ENCODE data around the gene H3-3A. TPM values are rescaled to one million over a fixed set of nuclear protein-coding genes. Genes with fewer than 3 reads are reported as not detected.
A peak's percentile ranks its signal among the peaks of the same experiment; 100 is the strongest.

The H3-3A gene
- total and polyA plus RNA-seq, 2 experiments from 2014 or later = 913 to 2,407 TPM

DNA sequence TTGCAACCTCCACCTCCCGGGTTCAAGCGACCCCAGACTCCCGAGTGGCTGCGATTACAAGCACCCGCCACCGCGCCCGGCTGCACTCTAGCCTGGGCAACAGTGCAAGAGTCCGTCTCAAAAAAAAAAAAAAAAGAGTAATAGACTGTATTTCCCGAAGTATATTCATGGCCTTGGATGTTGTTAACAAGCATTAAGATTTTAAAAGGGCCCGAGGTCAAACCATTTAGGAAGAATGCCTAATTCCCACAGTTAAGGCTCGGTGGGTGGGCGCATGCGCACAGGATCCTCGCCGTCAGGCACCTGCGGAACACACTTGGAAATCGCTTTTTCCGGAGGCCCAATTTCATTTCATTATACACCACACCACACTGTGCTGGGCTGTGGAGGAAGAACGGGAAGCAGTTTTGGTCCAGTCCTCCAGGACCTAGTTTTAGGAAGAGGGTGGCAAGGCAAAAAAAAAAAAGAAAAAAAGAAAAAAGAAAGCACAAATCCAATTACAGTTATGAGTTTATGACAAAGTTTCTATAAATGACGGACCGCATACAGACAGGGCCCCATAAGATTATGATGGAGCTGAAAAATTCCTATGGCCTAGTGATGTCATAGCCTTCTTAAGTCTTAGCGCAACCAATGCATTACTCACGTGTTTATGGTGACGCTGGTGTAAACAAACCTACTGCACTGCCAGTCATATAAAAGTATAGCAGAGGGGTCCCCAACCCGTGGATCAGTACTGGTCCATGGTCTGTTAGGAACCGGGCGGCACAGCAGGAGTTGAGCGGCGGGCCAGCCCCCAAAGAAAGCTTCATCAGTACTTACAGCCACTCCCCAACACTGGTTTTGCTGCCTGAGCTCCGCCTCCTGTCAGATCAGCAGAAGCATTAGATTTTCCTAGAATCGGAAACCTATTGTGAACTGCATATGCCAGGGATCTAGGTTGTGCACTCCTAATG lies 38.2 kb downstream of the H3-3A start:
- no peaks in the 10 kb centered on the region for H3K9me3 Mint-ChIP-seq
- Histone ChIP-seq H2AFZ (no peak overlapping the region), H3K36me3 (ENCODE audit: insufficient read depth) (no peaks in the 10 kb centered on the region), H3K27me3 (ENCODE audit: insufficient read depth) (peaks cover 9% of the 10 kb centered on the region; the same call in 1 of the 2 replicates), H3K79me2 (replicated peaks; ENCODE audit: insufficient read depth) (no peaks in the 10 kb centered on the region), H3K4me1 (ENCODE audit: insufficient read depth) (peaks cover 25% of the 10 kb centered on the region), H3K4me2 (peak overlapping the region; percentile 85), H4K20me1 (replicated peaks; ENCODE audit: insufficient read depth) (no peaks in the 10 kb centered on the region), H3K4me3 (peak overlapping the region; percentile 59), H3K9me2 (ENCODE audit: insufficient read depth) (no peaks in the 10 kb centered on the region), H3K27ac (ENCODE audit: low read depth) (no peak overlapping the region), H3F3A (replicated peaks; ENCODE audit: low read depth) (no peaks in the 10 kb centered on the region)
- H3K27me3 Mint-ChIP-seq (ENCODE audit: insufficient read depth, low read depth, poor library complexity) = peaks cover 12% of the 10 kb centered on the region
- H3K36me3 Mint-ChIP-seq (ENCODE audit: low read depth) = no peaks in the 10 kb centered on the region
- H3K4me3 Mint-ChIP-seq = peak overlapping the region; percentile 71
- H3K4me1 Mint-ChIP-seq = peaks cover 37% of the 10 kb centered on the region
- no peak for TF ChIP-seq STAT1 (IDR thresholded peaks at IDR 0.05; ENCODE audit: unreplicated experiment)
- no peak for TF ChIP-seq ZNF331 (CRISPR knock-in tag; IDR thresholded peaks at IDR 0.05; ENCODE audit: low read depth)
- no peak for TF ChIP-seq EZH2phosphoT487 (IDR thresholded peaks at IDR 0.05; ENCODE audit: unreplicated experiment)
- TF ChIP-seq, protein P1, sequence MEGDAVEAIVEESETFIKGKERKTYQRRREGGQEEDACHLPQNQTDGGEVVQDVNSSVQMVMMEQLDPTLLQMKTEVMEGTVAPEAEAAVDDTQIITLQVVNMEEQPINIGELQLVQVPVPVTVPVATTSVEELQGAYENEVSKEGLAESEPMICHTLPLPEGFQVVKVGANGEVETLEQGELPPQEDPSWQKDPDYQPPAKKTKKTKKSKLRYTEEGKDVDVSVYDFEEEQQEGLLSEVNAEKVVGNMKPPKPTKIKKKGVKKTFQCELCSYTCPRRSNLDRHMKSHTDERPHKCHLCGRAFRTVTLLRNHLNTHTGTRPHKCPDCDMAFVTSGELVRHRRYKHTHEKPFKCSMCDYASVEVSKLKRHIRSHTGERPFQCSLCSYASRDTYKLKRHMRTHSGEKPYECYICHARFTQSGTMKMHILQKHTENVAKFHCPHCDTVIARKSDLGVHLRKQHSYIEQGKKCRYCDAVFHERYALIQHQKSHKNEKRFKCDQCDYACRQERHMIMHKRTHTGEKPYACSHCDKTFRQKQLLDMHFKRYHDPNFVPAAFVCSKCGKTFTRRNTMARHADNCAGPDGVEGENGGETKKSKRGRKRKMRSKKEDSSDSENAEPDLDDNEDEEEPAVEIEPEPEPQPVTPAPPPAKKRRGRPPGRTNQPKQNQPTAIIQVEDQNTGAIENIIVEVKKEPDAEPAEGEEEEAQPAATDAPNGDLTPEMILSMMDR (conservative IDR thresholded peaks at IDR 0.05; ENCODE audit: low read depth in 2 of 2) = no peak; a peak in 1 of 4 replicates
- no peak for TF ChIP-seq CREB1 (CRISPR knock-in tag; IDR thresholded peaks at IDR 0.05; ENCODE audit: low read depth)
- TF ChIP-seq POLR2AphosphoS5 (IDR thresholded peaks at IDR 0.05; ENCODE audit: low read depth) = no peak
- peak; percentile 54 for ATAC-seq
- no peak overlapping the region for H3K27ac Mint-ChIP-seq
- peak; percentile 73 for DNase-seq (ENCODE audit: low spot score)

GRCh38 chr1:226104671-226105121 lies 42.2 kb downstream of the H3-3A start:
- Histone ChIP-seq H3K4me2 (no peak overlapping the region), H3F3A (replicated peaks; ENCODE audit: low read depth) (peaks cover 16% of the 10 kb centered on the region), H4K20me1 (replicated peaks; ENCODE audit: insufficient read depth) (no peaks in the 10 kb centered on the region), H3K27ac (ENCODE audit: low read depth) (no peak overlapping the region), H3K4me1 (ENCODE audit: insufficient read depth) (peaks cover 35% of the 10 kb centered on the region), H2AFZ (peak overlapping the region; percentile 59; the same call in 1 of the 2 replicates), H3K36me3 (ENCODE audit: insufficient read depth) (no peaks in the 10 kb centered on the region), H3K27me3 (ENCODE audit: insufficient read depth) (peaks cover 4% of the 10 kb centered on the region; the same call in 1 of the 2 replicates), H3K4me3 (no peak overlapping the region), H3K79me2 (replicated peaks; ENCODE audit: insufficient read depth) (no peaks in the 10 kb centered on the region), H3K9me2 (ENCODE audit: insufficient read depth) (no peaks in the 10 kb centered on the region)
- Mint-ChIP-seq H3K9me3 (no peaks in the 10 kb centered on the region; the same call in 2 of the 3 replicates), H3K36me3 (ENCODE audit: low read depth) (no peaks in the 10 kb centered on the region; the same call in 2 of the 3 replicates), H3K4me3 (no peak overlapping the region), H3K4me1 (peaks cover 42% of the 10 kb centered on the region), H3K27me3 (ENCODE audit: insufficient read depth, low read depth, poor library complexity) (peaks cover 17% of the 10 kb centered on the region), H3K27ac (no peak overlapping the region)
- no peak for TF ChIP-seq JUNB (IDR thresholded peaks at IDR 0.05; ENCODE audit: unreplicated experiment)
- no peak for TF ChIP-seq STAT1 (IDR thresholded peaks at IDR 0.05; ENCODE audit: unreplicated experiment)
- no peak for TF ChIP-seq EZH2phosphoT487 (IDR thresholded peaks at IDR 0.05; ENCODE audit: unreplicated experiment)
- TF ChIP-seq ETS1 (IDR thresholded peaks at IDR 0.05) = no peak
- no peak for TF ChIP-seq ZNF114 (CRISPR knock-in tag; IDR thresholded peaks at IDR 0.05)
- no peak for TF ChIP-seq NANOG (IDR thresholded peaks at IDR 0.05; ENCODE audit: borderline replicate concordance)
- no peak for TF ChIP-seq EZH2 (IDR thresholded peaks at IDR 0.05; ENCODE audit: low read depth, unreplicated experiment)
- no peak for TF ChIP-seq CREB1 (CRISPR knock-in tag; IDR thresholded peaks at IDR 0.05; ENCODE audit: low read depth)
- no peak for TF ChIP-seq ZNF331 (CRISPR knock-in tag; IDR thresholded peaks at IDR 0.05; ENCODE audit: low read depth)
- ATAC-seq (no peak), DNase-seq (ENCODE audit: low spot score) (no peak)

Data from GM23338 (cell line).